Measurements from ENCODE around the gene CD320.
"Not testable (repeated sequence)": the region's sequence is repeated elsewhere in the genome, so short reads cannot be mapped to it uniquely, and the experiment has no call there.

Gene CD320

DNA sequence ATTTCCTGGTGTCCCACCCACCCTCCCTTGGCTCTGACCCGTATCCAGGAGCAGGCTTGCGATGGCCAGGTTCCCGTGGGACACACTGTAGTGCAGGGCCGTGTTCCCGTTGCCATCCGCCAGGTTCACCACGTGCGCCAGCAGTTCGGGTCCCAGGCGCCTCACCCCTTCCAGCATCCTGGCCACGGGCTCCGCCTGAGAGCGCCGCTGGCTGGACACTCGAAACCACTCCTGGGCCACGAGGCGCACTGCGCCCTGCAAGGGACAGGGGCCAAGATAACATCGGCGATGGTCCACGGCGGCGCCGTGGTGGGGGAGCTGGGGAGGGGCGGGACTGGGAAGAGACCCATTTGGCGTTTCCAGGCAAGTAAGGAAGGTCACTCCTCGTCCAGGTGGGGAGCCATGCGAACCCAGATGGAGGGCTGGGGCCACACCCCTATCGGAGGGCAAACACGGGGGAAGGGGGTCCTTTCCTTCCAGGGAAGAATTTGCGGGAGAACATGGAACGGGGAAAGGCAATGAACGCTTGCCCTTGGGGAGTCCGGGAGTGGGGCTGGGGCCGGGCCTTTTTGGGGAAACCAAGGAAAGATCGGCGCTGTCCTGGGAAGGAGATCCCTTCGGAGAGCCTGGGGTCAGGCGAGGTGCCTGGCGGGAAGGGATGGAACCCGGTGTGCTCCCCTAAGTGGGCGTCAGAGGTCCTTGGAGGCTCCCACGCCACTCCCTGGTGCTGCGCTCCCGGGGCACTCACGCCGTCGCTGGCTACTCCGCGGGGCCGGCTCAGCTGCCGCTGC, 25.0 kb upstream of the CD320 start:
- DNase-seq: no peak

GRCh38 chr19:8331263-8331845, 23.2 kb upstream of the CD320 start:
- no peak for DNase-seq

DNA sequence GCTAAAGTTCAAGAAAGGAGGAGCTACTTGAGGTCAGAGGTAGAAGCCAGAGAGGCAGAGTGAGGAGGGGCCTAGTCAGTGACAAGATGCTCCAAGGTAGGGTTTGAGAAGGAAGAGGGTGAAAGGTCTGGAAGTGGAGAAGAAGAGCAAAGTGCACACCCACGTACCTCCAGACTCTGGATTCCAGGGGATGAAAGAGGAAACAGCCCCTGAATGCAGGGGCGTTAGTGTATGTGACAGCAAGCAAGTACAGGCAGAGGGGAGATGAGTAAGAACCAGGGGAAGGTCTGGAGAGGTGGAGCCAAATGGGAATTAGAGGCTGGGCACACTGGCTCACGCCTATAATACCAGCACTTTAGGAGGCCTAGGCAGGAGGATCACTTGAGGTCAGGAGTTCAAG, 21.8 kb upstream of the CD320 start:
- DNase-seq: no peak

DNA sequence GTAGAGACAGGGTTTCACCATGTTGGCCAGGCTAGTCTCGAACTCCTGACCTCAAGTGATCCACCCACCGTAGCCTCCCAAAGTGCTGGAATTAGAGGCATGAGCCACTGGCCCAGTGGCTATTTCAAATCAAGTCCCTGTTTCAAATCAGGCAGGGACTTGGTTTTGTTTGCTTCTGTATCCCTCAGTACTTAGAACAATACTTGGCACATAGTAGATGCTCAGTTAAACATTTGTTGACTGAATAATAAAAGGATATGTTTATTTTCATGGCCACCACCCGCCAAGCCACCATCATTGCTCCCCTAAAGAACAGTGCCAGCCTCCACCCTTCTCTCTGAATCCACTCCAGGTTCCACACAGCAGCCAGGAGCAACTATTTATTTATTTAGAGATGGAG, 17.3 kb upstream of the CD320 start:
- no peak for DNase-seq

DNA sequence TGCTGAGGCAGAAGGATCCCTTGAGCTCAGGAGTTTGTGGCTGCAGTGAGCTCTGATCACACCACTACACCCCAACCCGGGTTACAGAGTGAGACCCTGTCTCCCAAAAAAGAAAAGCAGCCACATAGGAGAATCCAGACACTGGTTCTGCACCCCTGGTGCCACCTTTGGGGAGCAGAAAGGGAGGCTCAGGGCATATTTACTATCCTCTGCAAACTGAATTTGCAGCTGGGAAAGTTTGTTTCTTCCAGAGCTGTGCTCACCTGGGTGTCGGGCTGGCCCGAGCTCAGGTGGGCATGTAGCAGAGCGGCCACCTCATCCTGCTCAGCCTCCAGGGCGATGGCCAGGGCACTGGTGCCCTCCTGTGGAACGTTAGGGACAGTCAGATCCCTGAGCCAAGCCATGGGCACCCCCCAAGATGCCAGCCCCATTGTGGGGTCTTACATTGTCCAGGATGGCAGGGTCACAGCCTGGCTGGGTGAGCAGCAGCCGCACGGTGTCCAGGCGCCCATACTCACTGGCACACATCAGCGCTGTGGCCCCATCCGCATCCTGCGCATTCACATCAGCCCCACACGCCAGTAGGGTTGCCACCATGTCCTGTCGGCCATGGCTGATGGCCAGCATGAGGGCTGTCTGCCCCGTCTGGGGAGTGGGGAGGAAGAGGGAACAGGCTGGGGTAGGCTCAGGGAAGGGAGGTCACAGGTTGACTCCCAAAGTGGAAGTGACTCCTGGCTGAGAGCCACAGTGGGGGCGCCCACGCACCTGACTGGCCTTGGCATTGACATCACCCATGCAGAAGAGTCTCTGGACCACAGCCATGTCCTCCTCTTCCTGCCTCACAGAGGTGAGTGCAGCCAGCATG, 16.3 kb upstream of the CD320 start:
- no peak for DNase-seq

DNA sequence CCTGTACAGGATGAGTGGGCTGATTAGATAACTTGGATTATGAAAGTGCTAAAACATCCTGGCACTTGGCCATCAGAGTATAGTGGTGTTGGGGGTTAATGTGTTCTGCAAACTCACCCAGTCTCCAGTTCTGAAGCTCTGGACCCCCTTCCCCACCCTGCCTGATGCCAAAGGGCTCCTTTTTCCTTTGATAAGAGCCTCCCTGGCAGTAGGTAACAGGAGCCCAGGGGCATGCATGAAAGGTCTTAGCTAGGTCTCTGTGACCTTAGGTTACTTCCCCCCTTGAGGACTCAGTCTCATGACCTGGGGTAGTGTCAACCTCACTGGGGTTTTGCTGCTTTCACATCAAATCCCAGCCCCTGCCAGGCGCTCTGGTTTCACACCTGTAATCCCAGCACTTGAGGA, 15.6 kb upstream of the CD320 start:
- no peak for DNase-seq

DNA sequence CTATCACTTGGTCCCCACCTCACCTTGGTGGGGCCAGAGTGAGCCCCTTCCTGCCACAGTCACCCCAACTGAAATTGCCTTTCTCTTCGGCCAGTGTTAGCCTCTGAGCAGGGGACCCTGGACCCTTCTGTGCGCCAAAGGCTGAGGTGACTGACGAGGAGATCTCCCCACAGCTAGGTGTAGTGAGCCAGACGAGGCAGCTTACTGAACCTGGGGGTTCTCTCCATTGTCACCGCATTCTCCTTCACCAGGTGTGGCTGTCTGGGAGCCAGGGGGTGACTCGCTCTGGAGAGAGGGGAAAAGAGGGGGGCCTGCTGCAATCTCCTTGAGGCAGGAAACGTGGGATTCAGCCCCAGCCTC, 14.5 kb upstream of the CD320 start:
- no peak for DNase-seq

GRCh38 chr19:8321986-8322637, 14.0 kb upstream of the CD320 start:
- DNase-seq: no peak

DNA sequence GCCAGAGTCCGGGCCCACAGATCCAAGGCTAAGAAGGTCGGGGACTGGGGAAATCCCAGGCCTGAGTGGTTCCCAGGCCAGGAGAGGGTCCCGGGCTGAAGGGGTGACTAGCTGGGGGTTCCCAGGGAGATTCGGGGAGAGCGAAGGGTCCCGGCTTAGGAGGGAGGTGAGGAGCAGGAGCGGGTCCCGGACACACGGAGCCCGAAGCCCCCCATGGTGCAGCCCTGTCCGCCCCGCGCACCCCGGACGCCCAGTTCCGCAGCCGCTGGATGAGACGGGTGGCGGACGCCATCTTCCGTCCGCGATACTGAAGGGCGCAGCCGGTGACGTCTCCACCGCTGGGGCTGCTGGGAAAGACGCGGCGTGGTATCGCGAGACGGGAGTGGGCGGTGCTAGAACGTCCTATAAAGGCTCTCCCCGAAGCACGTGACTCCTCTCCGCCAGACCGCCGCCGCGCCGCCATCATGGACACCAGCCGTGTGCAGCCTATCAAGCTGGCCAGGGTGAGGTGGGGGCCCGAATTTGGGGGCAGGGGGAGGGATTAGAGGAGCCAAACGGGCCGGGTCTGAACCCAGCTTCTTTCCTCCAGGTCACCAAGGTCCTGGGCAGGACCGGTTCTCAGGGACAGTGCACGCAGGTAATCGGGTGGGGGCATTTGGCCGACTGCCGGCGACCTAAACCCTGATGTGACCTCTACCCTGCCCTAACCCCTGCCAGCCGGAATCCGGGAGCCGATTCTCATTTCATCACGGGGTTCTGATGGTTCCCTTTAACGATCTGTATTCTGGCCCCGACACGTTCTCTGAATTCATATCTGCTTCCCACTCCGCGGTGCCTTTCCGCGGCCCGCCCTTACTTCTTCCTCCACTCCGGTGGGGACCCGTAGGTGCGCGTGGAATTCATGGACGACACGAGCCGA, 13.2 kb upstream of the CD320 start, which contains the start of the genes NDUFA7 and RPS28:
Gene NDUFA7, minus strand, starts transcription at position 309 of the 919 bp plus-strand sequence. Its CDS starts 17 bp downstream, at position 292.
Gene RPS28, plus strand, starts transcription at position 430 of the 919 bp plus-strand sequence. Its CDS starts 35 bp downstream, at position 465.
- peak; percentile 97 for DNase-seq

GRCh38 chr19:8320564-8321066, 12.5 kb upstream of the CD320 start:
- DNase-seq: no peak

DNA sequence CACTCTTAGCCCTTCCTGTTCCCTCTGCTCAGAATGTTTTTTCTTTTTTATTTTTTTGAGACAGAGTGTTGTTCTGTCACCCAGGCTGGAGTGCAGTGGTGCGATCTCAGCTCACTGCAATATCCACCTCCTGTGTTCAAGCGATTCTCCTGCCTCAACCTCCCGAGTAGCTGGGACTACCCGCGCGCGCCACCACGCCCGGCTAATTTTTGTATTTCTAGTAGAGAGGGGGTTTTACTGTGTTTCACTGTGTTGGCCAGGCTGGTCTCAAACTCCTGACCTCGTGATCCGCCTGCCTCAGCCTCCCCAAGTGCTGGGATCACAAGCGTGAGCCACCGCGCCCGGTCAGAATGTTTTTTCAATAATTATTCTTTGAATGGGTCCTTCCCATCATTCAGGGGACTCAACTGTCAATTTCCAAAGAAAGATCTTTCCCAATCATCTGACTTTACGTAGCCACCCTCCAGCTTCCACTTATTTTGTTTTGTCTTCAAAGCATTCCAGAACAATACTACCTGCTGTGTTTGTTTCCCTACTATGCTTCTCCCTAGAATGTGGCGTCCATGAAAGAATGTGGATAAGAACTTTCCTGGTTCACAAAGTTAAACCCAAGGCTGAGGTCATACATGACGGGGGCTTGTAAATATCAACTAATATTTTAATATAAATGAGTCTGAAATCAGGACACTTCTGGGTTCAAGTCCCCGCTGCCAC, 11.8 kb upstream of the CD320 start:
- DNase-seq: no peak

DNA sequence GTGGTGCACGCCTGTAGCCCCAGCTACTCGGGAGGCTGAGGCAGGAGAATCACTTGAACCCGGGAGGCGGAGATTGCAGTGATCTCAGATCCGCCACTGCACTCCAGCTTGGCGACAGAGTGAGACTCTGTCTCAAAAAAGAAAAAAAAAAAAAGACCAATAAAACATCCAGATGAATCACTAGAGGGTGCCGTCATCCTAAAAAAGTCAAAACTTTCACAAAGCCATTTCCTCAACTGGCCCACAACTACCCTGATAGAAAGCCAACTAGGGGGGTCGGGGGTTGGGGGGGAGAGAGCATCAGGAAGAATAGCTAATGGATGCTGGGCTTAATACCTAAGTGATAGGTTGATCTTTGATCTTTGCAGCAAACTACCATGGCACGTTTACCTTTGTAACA, 10.7 kb upstream of the CD320 start:
- DNase-seq: not testable (repeated sequence)

GRCh38 chr19:8316351-8317125, 8.4 kb upstream of the CD320 start:
- DNase-seq: no peak

- DNase-seq: not testable (repeated sequence)
Measured at GRCh38 chr19:8314981-8315640, 7.0 kb upstream of the CD320 start.

GRCh38 chr19:8311461-8312260, 3.5 kb upstream of the CD320 start:
- DNase-seq: no peak

- no peak for DNase-seq
Measured at GRCh38 chr19:8310342-8311055, 2.3 kb upstream of the CD320 start.

GRCh38 chr19:8308891-8309291, 733 bp upstream of the CD320 start:
- DNase-seq: no peak

DNA sequence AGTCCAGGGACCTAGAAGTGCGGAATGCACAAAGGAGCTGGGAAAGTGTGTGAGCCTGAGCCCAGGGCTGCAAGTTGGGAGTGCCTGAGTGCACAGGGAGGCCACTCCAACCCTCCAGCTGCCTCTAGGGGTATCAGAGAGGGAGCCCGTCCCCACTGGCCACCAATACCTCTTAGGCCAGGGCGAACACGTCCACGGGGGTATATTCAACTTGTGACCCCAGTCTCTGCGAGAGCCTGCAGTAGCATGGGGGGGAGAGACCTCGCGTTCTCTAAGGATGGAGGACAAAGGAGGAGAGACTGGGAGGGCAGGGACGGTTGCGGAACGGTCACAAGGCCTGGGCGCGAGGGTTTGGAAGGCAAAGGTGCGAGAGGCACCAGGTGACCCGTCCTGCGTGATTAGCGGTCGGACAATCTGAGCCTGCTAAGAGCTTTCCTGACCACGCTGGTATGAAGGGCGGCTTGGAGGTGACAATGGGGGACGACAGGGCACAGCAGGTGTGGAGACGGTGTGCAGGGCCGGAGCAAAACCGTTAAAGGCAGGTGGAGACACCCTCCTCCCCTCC, 676 bp downstream of the CD320 start:
- no peak for DNase-seq
